Umbilical cord (tissue), 2 donors: ENCODE results near the gene EEFSEC. TPM values are rescaled to one million over a fixed set of nuclear protein-coding genes. Genes with fewer than 3 reads are reported as not detected.

ENCODE experiments used
- DNase-seq: peaks from one replicate; pipeline ENCODE4 v3.0.0-alpha.2; 2015; ENCODE audit warnings: low spot score
- total RNA-seq: library from RNA; depleted of rRNA; stranded (reverse); fragments of >200 nt; gene quantifications from one replicate; pipeline ENCODE4 v1.2.3, GENCODE V29; 2014; ENCODE audit warnings: low replicate concordance; ENCODE audit not compliant: insufficient read depth

The EEFSEC gene
- total RNA-seq, 1 donor from 2014 or later = 9.6 TPM

- no peak for DNase-seq
These were observed 176.4 kb downstream of the EEFSEC start for GRCh38 chr3:128329491-128330213.

- no peak for DNase-seq
These were observed 177.0 kb downstream of the EEFSEC start for GRCh38 chr3:128330214-128330842.

GRCh38 chr3:128334086-128334645, 180.9 kb downstream of the EEFSEC start:
- peak; percentile 50 for DNase-seq

- no peak for DNase-seq
These were observed 181.5 kb downstream of the EEFSEC start for GRCh38 chr3:128334766-128335165.

GRCh38 chr3:128335621-128336296, 182.5 kb downstream of the EEFSEC start:
- DNase-seq = peak; percentile 90

- no peak for DNase-seq
These were observed 183.3 kb downstream of the EEFSEC start for GRCh38 chr3:128336337-128337156.

GRCh38 chr3:128337305-128337704, 184.0 kb downstream of the EEFSEC start:
- DNase-seq = peak; percentile 83

GRCh38 chr3:128338536-128339330, 185.5 kb downstream of the EEFSEC start:
- no peak for DNase-seq

- no peak for DNase-seq
These were observed 186.3 kb downstream of the EEFSEC start for GRCh38 chr3:128339491-128340012.

- DNase-seq = no peak
These were observed 187.1 kb downstream of the EEFSEC start for GRCh38 chr3:128340198-128340903.

GRCh38 chr3:128340904-128341555, 187.7 kb downstream of the EEFSEC start:
- no peak for DNase-seq

- DNase-seq = no peak
These were observed 188.5 kb downstream of the EEFSEC start for GRCh38 chr3:128341659-128342395.

- no peak for DNase-seq
These were observed 189.5 kb downstream of the EEFSEC start for GRCh38 chr3:128342701-128343180.

GRCh38 chr3:128343287-128344051, 190.2 kb downstream of the EEFSEC start:
- peak; percentile 67 for DNase-seq

- DNase-seq = no peak
These were observed 190.9 kb downstream of the EEFSEC start for GRCh38 chr3:128344052-128344735.

- DNase-seq = no peak
These were observed 191.9 kb downstream of the EEFSEC start for GRCh38 chr3:128345196-128345595.

- DNase-seq = no peak
These were observed 193.3 kb downstream of the EEFSEC start for GRCh38 chr3:128346562-128346961.
